NT2/D1 (cell line): ENCODE results near the gene EEA1.

Experiments used
- DNase-seq: peaks from one replicate; pipeline ENCODE4 v3.0.0-alpha.2; 2011; ENCODE audit warnings: low read depth, low spot score
- H3K27me3 ChIP-seq: 2 replicates; pipeline ENCODE4 v1.6.0; 2011; ENCODE audit warnings: mild to moderate bottlenecking; ENCODE audit not compliant: insufficient read length, insufficient read depth
- H3K36me3 ChIP-seq: 2 replicates; pipeline ENCODE4 v1.6.1; 2011; ENCODE audit warnings: mild to moderate bottlenecking, low read length, mixed read lengths; ENCODE audit not compliant: insufficient read depth, insufficient read length
- H3K4me1 ChIP-seq: 2 replicates; pipeline ENCODE4 v1.5.1; 2011; ENCODE audit not compliant: insufficient read depth, insufficient read length
- H3K4me3 ChIP-seq: 2 replicates; pipeline ENCODE4 v1.5.1; 2011; ENCODE audit warnings: low read depth; ENCODE audit not compliant: insufficient read length
- H3K9ac ChIP-seq: 2 replicates; pipeline ENCODE4 v1.6.0; 2011; ENCODE audit warnings: low read depth; ENCODE audit not compliant: insufficient read length
- H3K9me3 ChIP-seq: 2 replicates; pipeline ENCODE4 v1.5.1; 2011; ENCODE audit warnings: mild to moderate bottlenecking, low read length; ENCODE audit not compliant: insufficient read depth
- SUZ12 ChIP-seq: IDR thresholded peaks from 2 replicates; pipeline ENCODE4 v1.6.1; 2011; ENCODE audit not compliant: insufficient read length, insufficient read depth; ENCODE audit errors: extremely low read depth
- YY1 ChIP-seq: IDR thresholded peaks from 2 replicates; pipeline ENCODE4 v1.6.1; 2011; ENCODE audit not compliant: insufficient read length, insufficient read depth
- ZNF274 ChIP-seq: IDR thresholded peaks from 2 replicates; pipeline ENCODE4 v1.6.1; 2011; ENCODE audit warnings: mild to moderate bottlenecking, low read depth, low read length

EEA1 gene

GRCh38 chr12:92829686-92830282, 99.3 kb downstream of the EEA1 start:
- H3K27me3 ChIP-seq = no peaks in the 10 kb centered on the region
- TF ChIP-seq YY1 (no peak), ZNF274 (no peak), SUZ12 (no peak)
- H3K4me1 ChIP-seq = no peaks in the 10 kb centered on the region
- no peak overlapping the region for H3K9ac ChIP-seq
- DNase-seq = no peak
- no peak overlapping the region for H3K4me3 ChIP-seq
- H3K36me3 ChIP-seq = peaks cover 17% of the 10 kb centered on the region
- no peaks in the 10 kb centered on the region for H3K9me3 ChIP-seq

DNA sequence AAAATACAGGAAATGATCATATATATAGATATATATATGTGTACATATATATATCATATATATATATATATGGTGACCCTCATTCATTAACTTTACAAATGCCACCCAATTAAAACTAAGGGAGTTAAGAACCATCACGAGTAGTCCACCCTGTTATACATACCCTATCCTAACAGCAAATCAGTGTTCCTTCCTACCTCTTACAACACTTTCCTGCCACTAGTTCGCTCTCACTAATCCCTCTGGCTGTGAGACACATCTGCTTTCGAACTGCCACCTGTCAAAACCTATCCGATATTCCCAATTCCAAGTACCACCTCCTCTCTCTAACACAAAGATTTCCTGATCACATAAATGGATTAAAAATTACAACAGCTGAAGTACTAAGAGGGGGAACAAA, 100.5 kb downstream of the EEA1 start:
- peaks cover 17% of the 10 kb centered on the region for H3K36me3 ChIP-seq
- no peak for DNase-seq
- no peaks in the 10 kb centered on the region for H3K4me1 ChIP-seq
- no peaks in the 10 kb centered on the region for H3K27me3 ChIP-seq
- no peak for TF ChIP-seq SUZ12
- no peak for TF ChIP-seq ZNF274
- TF ChIP-seq YY1 = no peak
- H3K9me3 ChIP-seq = no peaks in the 10 kb centered on the region
- H3K4me3 ChIP-seq = no peak overlapping the region
- no peak overlapping the region for H3K9ac ChIP-seq

- DNase-seq = peak; percentile 20
- no peaks in the 10 kb centered on the region for H3K27me3 ChIP-seq
- no peaks in the 10 kb centered on the region for H3K4me1 ChIP-seq
- no peaks in the 10 kb centered on the region for H3K9me3 ChIP-seq
- TF ChIP-seq ZNF274 = no peak
- TF ChIP-seq YY1 = no peak
- TF ChIP-seq SUZ12 = no peak
- no peak overlapping the region for H3K4me3 ChIP-seq
- H3K9ac ChIP-seq = no peak overlapping the region
- peaks cover 17% of the 10 kb centered on the region for H3K36me3 ChIP-seq
Measured at GRCh38 chr12:92827836-92828431, 101.2 kb downstream of the EEA1 start.

DNA sequence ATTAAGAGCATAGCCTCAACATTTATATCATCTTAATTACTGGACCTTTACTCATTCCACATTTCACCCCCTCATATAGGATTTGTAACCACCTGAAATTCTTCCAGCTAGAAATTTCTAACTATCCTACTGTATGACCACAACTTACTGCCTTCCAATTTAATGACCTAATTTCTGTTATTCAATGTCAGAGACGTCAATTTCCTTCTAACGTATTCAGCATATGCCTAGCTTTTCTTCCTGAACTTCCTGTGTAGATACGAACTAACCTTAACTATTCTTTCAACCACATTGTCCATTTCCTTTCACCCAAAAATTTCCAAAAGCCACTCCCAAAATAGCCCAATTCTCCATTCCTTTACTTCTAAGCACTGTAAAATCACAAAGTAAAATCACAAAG, 108.0 kb downstream of the EEA1 start:
- no peak for TF ChIP-seq YY1
- TF ChIP-seq SUZ12 = no peak
- no peak for TF ChIP-seq ZNF274
- no peak overlapping the region for H3K9ac ChIP-seq
- H3K4me3 ChIP-seq = no peak overlapping the region
- H3K36me3 ChIP-seq = peaks cover 22% of the 10 kb centered on the region
- no peaks in the 10 kb centered on the region for H3K4me1 ChIP-seq
- DNase-seq = no peak
- no peaks in the 10 kb centered on the region for H3K27me3 ChIP-seq
- H3K9me3 ChIP-seq = no peaks in the 10 kb centered on the region

- H3K9me3 ChIP-seq = no peaks in the 10 kb centered on the region
- no peak overlapping the region for H3K9ac ChIP-seq
- H3K4me3 ChIP-seq = no peak overlapping the region
- DNase-seq = no peak
- TF ChIP-seq ZNF274 (no peak), YY1 (no peak), SUZ12 (no peak)
- no peaks in the 10 kb centered on the region for H3K4me1 ChIP-seq
- peaks cover 39% of the 10 kb centered on the region for H3K36me3 ChIP-seq
- no peaks in the 10 kb centered on the region for H3K27me3 ChIP-seq
Measured at GRCh38 chr12:92814584-92814983, 114.5 kb downstream of the EEA1 start.

DNA sequence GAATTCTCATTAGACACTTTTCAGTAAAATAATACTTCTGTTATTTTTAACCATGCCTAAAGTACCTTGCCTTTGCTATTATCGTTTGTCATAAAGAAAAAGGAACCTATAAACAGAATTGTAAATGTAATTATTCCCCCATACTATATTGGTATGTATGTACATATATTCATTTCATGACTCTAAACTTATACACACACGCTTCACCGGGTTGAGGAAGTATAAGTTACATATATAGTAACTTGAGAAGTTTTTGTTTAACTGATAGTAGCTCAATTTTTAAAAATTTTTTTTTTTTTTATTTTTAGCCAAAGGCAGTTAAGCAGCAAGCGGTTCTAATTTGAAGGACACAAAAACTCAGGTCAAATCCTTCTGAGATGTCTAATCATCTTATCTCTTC, 118.7 kb downstream of the EEA1 start:
- Histone ChIP-seq H3K36me3 (peaks cover 32% of the 10 kb centered on the region), H3K27me3 (no peaks in the 10 kb centered on the region), H3K4me1 (no peaks in the 10 kb centered on the region), H3K4me3 (no peak overlapping the region), H3K9ac (no peak overlapping the region), H3K9me3 (peaks cover 10% of the 10 kb centered on the region; the same call in 1 of the 2 replicates)
- DNase-seq = no peak
- TF ChIP-seq ZNF274 = no peak

- no peak for TF ChIP-seq ZNF274
- no peak for TF ChIP-seq YY1
- no peak for TF ChIP-seq SUZ12
- Histone ChIP-seq H3K27me3 (no peaks in the 10 kb centered on the region), H3K9me3 (peaks cover 10% of the 10 kb centered on the region; the same call in 1 of the 2 replicates), H3K4me1 (no peaks in the 10 kb centered on the region), H3K9ac (no peak overlapping the region), H3K36me3 (peaks cover 15% of the 10 kb centered on the region), H3K4me3 (no peak overlapping the region)
- DNase-seq = no peak
Measured at GRCh38 chr12:92803903-92804302, 125.2 kb downstream of the EEA1 start.
